Neural progenitor cell (in vitro differentiated cells): Measurements from ENCODE around the gene ERC1.

Source experiments
- EZH2 ChIP-seq: fragments of 200-600 bp; sonication (generic); IDR thresholded peaks from 2 replicates; pipeline ENCODE4 v1.6.1; 2017; ENCODE audit warnings: antibody characterized with exemption, mild to moderate bottlenecking, moderate library complexity
- EZH2phosphoT487 ChIP-seq: fragments of 200-600 bp; sonication (generic); IDR thresholded peaks from 2 replicates; pipeline ENCODE4 v1.6.1; 2017; ENCODE audit warnings: antibody characterized with exemption
- TF ChIP-seq, protein P1 (sequence below): fragments of 200-600 bp; sonication (generic); IDR thresholded peaks from 2 replicates; pipeline ENCODE4 v1.5.1; 2017; ENCODE audit warnings: antibody characterized with exemption, mild to moderate bottlenecking

DNA sequence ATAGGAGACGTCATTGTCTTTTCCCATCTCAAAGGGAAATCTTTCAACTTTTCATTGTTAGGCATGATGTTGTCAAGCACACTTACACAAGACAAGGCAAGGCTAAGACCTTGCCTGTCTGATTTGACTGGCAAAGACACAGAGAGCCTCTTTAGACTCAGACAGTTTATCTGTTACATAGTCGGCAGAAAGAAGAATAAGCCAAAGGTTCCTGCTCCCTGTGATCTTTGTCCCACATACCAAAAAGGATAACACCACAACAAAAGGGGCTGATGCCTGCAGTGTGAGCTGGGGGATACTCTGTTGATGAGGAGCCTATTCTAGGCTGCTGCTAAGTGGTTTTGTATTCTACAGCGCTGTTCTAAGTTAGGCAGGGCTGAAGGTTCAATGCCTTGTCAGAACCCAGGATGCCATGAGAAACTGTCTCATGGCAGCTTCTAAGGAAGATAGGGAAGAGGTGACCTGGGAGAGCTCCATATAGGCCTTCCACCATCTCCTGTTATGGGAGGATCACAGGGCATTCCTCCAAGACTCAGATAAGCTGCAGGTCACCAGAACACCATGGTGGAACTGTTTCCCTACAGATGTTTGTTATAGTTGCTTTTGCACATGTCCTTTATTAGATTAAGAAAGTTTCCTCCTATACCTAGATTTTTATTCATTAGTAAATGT is 12.7 kb downstream of the ERC1 start:
- TF ChIP-seq, protein P1, sequence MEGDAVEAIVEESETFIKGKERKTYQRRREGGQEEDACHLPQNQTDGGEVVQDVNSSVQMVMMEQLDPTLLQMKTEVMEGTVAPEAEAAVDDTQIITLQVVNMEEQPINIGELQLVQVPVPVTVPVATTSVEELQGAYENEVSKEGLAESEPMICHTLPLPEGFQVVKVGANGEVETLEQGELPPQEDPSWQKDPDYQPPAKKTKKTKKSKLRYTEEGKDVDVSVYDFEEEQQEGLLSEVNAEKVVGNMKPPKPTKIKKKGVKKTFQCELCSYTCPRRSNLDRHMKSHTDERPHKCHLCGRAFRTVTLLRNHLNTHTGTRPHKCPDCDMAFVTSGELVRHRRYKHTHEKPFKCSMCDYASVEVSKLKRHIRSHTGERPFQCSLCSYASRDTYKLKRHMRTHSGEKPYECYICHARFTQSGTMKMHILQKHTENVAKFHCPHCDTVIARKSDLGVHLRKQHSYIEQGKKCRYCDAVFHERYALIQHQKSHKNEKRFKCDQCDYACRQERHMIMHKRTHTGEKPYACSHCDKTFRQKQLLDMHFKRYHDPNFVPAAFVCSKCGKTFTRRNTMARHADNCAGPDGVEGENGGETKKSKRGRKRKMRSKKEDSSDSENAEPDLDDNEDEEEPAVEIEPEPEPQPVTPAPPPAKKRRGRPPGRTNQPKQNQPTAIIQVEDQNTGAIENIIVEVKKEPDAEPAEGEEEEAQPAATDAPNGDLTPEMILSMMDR = no peak
- TF ChIP-seq EZH2phosphoT487 (peak; percentile 63), EZH2 (no peak)
